HepG2 (cell line): ENCODE measurements around the gene FBXO24. TPM values are rescaled to one million over a fixed set of nuclear protein-coding genes. Genes with fewer than 3 reads are reported as not detected.
A peak's percentile ranks its signal among the peaks of the same experiment; 100 is the strongest.

Experiments used
- CBX1 ChIP-seq: IDR thresholded peaks from one replicate; pipeline ENCODE4 v1.6.1; 2016; ENCODE audit warnings: antibody characterized with exemption, low read depth
- CREM ChIP-seq, 2 experiments: sonication (generic) in 1 of 2; formaldehyde crosslinking in 1 of 2; IDR thresholded peaks; 2 replicates each; pipeline versions ENCODE4 v1.4.0 to v1.6.1; 2016 to 2020; ENCODE audit warnings: antibody characterized with exemption in 1 of 2, mild to moderate bottlenecking in 1 of 2, missing genetic modification reagents in 1 of 2
- HCFC1 ChIP-seq: fragments of 150-350 bp; IDR thresholded peaks from 2 replicates; pipeline ENCODE4 v1.6.1; 2014; ENCODE audit warnings: low read depth, low read length
- IKZF4 ChIP-seq: sonication (generic); formaldehyde crosslinking; IDR thresholded peaks from 2 replicates; pipeline ENCODE4 v1.5.1; 2020; ENCODE audit warnings: borderline replicate concordance, mild to moderate bottlenecking, low read depth, missing genetic modification reagents; ENCODE audit errors: not compliant biosample characterization
- KMT2B ChIP-seq: IDR thresholded peaks from 2 replicates; pipeline ENCODE4 v1.6.1; 2016; ENCODE audit warnings: missing genetic modification reagents, missing compliant biosample characterization
- MBD4 ChIP-seq: IDR thresholded peaks from 2 replicates; pipeline ENCODE4 v1.6.1; 2012; ENCODE audit warnings: low read length, inconsistent platforms, borderline replicate concordance
- MIER2 ChIP-seq: IDR thresholded peaks from 2 replicates; pipeline ENCODE4 v1.6.1; 2016; ENCODE audit warnings: missing biosample characterization, missing genetic modification reagents
- NR2F6 ChIP-seq, 2 experiments: IDR thresholded peaks; 2 replicates each; pipeline ENCODE4 v1.6.1; 2016; ENCODE audit warnings: antibody characterized with exemption in 1 of 2, mild to moderate bottlenecking in 1 of 2
- PAX8 ChIP-seq: sonication (generic); formaldehyde crosslinking; IDR thresholded peaks from 2 replicates; pipeline ENCODE4 v1.8.0; 2022; ENCODE audit warnings: mild to moderate bottlenecking, missing genetic modification reagents, borderline replicate concordance
- PLRG1 ChIP-seq: fragments of 450-650 bp; conservative IDR thresholded peaks from 2 replicates; pipeline ENCODE4 v1.6.1; 2016
- POLR2A ChIP-seq, 2 experiments: IDR thresholded peaks; 2 replicates each; pipeline ENCODE4 v1.6.1; 2011; ENCODE audit warnings: low read depth in 2 of 2, low read length in 2 of 2, mild to moderate bottlenecking in 1 of 2, moderate library complexity in 1 of 2; ENCODE audit not compliant: insufficient read depth in 1 of 2
- RARG ChIP-seq: sonication (generic); formaldehyde crosslinking; IDR thresholded peaks from 2 replicates; pipeline ENCODE4 v1.4.0; 2020; ENCODE audit warnings: low read depth, mild to moderate bottlenecking, missing genetic modification reagents
- RNF2 ChIP-seq: fragments of 450-650 bp; conservative IDR thresholded peaks from 2 replicates; pipeline ENCODE4 v1.6.1; 2016; ENCODE audit warnings: low read depth
- TCF7L2 ChIP-seq: IDR thresholded peaks from 2 replicates; pipeline ENCODE4 v1.6.1; 2011; ENCODE audit warnings: mild to moderate bottlenecking, low read depth, low read length, moderate library complexity
- TMF1 ChIP-seq: sonication (generic); formaldehyde crosslinking; IDR thresholded peaks from 2 replicates; pipeline ENCODE4 v1.8.1; 2022; ENCODE audit warnings: low read depth, missing genetic modification reagents
- ZFP90 ChIP-seq: sonication (generic); formaldehyde crosslinking; IDR thresholded peaks from 2 replicates; pipeline ENCODE4 v1.8.0; 2022; ENCODE audit warnings: missing genetic modification reagents, mild to moderate bottlenecking, inconsistent platforms, borderline replicate concordance
- ZNF124 ChIP-seq: sonication (generic); formaldehyde crosslinking; IDR thresholded peaks from 2 replicates; pipeline ENCODE4 v1.4.0; 2020; ENCODE audit warnings: missing genetic modification reagents
- ZNF205 ChIP-seq: IDR thresholded peaks from 2 replicates; pipeline ENCODE4 v1.6.1; 2018; ENCODE audit warnings: missing biosample characterization, missing genetic modification reagents
- ZNF598 ChIP-seq: sonication (generic); formaldehyde crosslinking; IDR thresholded peaks from 2 replicates; pipeline ENCODE4 v1.5.1; 2020; ENCODE audit warnings: mild to moderate bottlenecking, missing genetic modification reagents, borderline replicate concordance
- ZNF749 ChIP-seq: sonication (generic); formaldehyde crosslinking; IDR thresholded peaks from 2 replicates; pipeline ENCODE4 v1.8.0; 2022; ENCODE audit warnings: mild to moderate bottlenecking, missing genetic modification reagents, moderate library complexity, borderline replicate concordance
- ZNF781 ChIP-seq: sonication (generic); formaldehyde crosslinking; IDR thresholded peaks from 2 replicates; pipeline ENCODE4 v1.5.1; 2020; ENCODE audit warnings: borderline replicate concordance, mild to moderate bottlenecking, missing genetic modification reagents; ENCODE audit errors: not compliant biosample characterization
- polyA plus RNA-seq, 8 experiments: library from polyadenylated mRNA; depleted of rRNA in 3 of 8; stranded (reverse) in 7 of 8; unstranded in 1 of 8; fragments of >200 nt; fragmentation: Illumina TruSeq in 4 of 8; extraction: Trizol in 4 of 8; gene quantifications; 2 replicates each; pipeline versions ENCODE4 v1.2.1 to v1.2.3, GENCODE V29; 2011 to 2016; ENCODE audit warnings: low read depth in 4 of 8, missing spikeins in 1 of 8, mixed read lengths in 1 of 8; ENCODE audit not compliant: insufficient read depth in 1 of 8
- total RNA-seq, 5 experiments: library from RNA; depleted of rRNA; stranded (reverse); fragments of >200 nt; fragmentation: Illumina TruSeq; extraction: Trizol; gene quantifications; 2 replicates each; pipeline ENCODE4 v1.2.3, GENCODE V29; 2016; ENCODE audit warnings: low read depth in 1 of 5
- TF ChIP-seq, protein P1 (sequence below): sonication (generic); formaldehyde crosslinking; IDR thresholded peaks from 2 replicates; pipeline ENCODE4 v1.4.0; 2020; ENCODE audit warnings: missing genetic modification reagents, borderline replicate concordance
- TF ChIP-seq, protein P2 (sequence below): sonication (generic); formaldehyde crosslinking; IDR thresholded peaks from 2 replicates; pipeline ENCODE4 v1.5.0; 2020; ENCODE audit warnings: missing genetic modification reagents
- TF ChIP-seq, protein P3 (sequence below): sonication (generic); formaldehyde crosslinking; IDR thresholded peaks from 2 replicates; pipeline ENCODE4 v1.5.0; 2020; ENCODE audit warnings: mild to moderate bottlenecking, missing genetic modification reagents

FBXO24 gene
- total and polyA plus RNA-seq, 2 of the 13 experiments (the other 11 are each of a cell fraction or from before 2014, with no cell fraction given), result 0.20 to 0.55 TPM

DNA sequence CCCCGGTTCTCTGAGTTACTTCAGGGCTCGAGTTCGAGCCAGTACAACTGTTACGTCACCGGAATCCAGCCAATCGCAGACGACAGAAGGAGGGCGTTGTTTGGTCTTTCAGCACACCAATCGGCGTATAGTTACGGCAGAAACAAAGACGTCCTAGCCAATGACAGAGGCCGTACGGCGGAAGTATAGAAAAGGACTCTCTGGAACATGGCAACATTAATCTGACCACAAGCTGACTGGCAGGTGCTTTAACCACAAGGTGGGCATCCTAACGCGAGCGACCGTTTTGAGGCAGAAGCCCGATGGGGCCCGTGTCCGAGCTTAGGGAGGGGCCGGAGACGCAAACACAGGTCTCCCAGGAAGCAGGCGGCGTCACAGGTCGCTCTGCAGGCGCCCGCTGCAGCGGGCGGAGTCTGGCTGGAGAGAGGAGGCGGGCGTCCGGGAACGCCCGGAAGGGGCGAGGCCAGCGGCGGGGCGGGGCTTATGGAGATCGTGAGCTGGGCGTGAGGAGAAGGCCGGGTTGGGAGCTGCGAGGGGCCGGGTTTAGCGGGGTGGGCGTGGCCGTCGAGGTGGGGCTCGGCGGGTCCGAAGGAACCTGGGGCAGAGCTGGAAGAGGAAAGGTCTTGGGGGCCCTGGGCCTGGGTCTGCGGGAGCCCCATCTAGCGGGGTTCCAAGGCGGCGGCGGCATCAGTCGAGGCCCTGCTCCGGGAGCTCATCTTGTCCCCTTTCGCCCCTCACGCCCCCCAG lies 26.0 kb downstream of the FBXO24 start, which contains the start of gene MOSPD3 (continued):
- TF ChIP-seq NR2F6 (IDR thresholded peaks at IDR 0.05) (no peak), NR2F6 (CRISPR knock-in tag; IDR thresholded peaks at IDR 0.05) (no peak; the same call in 1 of the 2 replicates), RARG (CRISPR knock-in tag) (no peak), HCFC1 (peak; percentile 36; the same call in 1 of the 2 replicates), MBD4 (no peak), ZFP90 (CRISPR knock-in tag) (no peak), CREM (IDR thresholded peaks at IDR 0.05) (peak; percentile 80), CREM (CRISPR knock-in tag; IDR thresholded peaks at IDR 0.05) (no peak), KMT2B (CRISPR knock-in tag) (no peak), RNF2 (no peak), IKZF4 (no peak), MIER2 (CRISPR knock-in tag) (no peak), POLR2A (IDR thresholded peaks at IDR 0.05; ENCODE audit: insufficient read depth in 1 of 2, low read depth in 2 of 2, low read length in 2 of 2) (peak; percentile 60 to 78), PLRG1 (no peak), ZNF749 (CRISPR knock-in tag) (no peak), PAX8 (CRISPR knock-in tag) (no peak), TCF7L2 (no peak), CBX1 (no peak), TMF1 (CRISPR knock-in tag) (no peak), ZNF205 (no peak), ZNF598 (CRISPR knock-in tag) (no peak), ZNF781 (CRISPR knock-in tag) (no peak), ZNF124 (no peak)
- TF ChIP-seq, protein P1, sequence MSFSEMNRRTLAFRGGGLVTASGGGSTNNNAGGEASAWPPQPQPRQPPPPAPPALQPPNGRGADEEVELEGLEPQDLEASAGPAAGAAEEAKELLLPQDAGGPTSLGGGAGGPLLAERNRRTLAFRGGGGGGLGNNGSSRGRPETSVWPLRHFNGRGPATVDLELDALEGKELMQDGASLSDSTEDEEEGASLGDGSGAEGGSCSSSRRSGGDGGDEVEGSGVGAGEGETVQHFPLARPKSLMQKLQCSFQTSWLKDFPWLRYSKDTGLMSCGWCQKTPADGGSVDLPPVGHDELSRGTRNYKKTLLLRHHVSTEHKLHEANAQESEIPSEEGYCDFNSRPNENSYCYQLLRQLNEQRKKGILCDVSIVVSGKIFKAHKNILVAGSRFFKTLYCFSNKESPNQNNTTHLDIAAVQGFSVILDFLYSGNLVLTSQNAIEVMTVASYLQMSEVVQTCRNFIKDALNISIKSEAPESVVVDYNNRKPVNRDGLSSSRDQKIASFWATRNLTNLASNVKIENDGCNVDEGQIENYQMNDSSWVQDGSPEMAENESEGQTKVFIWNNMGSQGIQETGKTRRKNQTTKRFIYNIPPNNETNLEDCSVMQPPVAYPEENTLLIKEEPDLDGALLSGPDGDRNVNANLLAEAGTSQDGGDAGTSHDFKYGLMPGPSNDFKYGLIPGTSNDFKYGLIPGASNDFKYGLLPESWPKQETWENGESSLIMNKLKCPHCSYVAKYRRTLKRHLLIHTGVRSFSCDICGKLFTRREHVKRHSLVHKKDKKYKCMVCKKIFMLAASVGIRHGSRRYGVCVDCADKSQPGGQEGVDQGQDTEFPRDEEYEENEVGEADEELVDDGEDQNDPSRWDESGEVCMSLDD (CRISPR knock-in tag), result no peak
- TF ChIP-seq, protein P2, sequence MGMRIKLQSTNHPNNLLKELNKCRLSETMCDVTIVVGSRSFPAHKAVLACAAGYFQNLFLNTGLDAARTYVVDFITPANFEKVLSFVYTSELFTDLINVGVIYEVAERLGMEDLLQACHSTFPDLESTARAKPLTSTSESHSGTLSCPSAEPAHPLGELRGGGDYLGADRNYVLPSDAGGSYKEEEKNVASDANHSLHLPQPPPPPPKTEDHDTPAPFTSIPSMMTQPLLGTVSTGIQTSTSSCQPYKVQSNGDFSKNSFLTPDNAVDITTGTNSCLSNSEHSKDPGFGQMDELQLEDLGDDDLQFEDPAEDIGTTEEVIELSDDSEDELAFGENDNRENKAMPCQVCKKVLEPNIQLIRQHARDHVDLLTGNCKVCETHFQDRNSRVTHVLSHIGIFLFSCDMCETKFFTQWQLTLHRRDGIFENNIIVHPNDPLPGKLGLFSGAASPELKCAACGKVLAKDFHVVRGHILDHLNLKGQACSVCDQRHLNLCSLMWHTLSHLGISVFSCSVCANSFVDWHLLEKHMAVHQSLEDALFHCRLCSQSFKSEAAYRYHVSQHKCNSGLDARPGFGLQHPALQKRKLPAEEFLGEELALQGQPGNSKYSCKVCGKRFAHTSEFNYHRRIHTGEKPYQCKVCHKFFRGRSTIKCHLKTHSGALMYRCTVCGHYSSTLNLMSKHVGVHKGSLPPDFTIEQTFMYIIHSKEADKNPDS (CRISPR knock-in tag), result no peak
- TF ChIP-seq, protein P3, sequence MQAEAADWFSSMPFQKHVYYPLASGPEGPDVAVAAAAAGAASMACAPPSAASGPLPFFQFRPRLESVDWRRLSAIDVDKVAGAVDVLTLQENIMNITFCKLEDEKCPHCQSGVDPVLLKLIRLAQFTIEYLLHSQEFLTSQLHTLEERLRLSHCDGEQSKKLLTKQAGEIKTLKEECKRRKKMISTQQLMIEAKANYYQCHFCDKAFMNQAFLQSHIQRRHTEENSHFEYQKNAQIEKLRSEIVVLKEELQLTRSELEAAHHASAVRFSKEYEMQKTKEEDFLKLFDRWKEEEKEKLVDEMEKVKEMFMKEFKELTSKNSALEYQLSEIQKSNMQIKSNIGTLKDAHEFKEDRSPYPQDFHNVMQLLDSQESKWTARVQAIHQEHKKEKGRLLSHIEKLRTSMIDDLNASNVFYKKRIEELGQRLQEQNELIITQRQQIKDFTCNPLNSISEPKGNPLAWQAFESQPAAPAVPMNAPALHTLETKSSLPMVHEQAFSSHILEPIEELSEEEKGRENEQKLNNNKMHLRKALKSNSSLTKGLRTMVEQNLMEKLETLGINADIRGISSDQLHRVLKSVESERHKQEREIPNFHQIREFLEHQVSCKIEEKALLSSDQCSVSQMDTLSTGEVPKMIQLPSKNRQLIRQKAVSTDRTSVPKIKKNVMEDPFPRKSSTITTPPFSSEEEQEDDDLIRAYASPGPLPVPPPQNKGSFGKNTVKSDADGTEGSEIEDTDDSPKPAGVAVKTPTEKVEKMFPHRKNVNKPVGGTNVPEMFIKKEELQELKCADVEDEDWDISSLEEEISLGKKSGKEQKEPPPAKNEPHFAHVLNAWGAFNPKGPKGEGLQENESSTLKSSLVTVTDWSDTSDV (CRISPR knock-in tag), result no peak
